Measurements from ENCODE around the gene INSC. TPM values are rescaled to one million over a fixed set of nuclear protein-coding genes. Genes with fewer than 3 reads are reported as not detected.
A peak's percentile ranks its signal among the peaks of the same experiment; 100 is the strongest.

Gene INSC
- total and polyA plus RNA-seq, 2 experiments from 2014 or later, result 0.97 to 1.5 TPM

- Histone ChIP-seq H3K4me2 (no peak overlapping the region), H3K27ac (ENCODE audit: low read depth) (no peak overlapping the region), H3K9me2 (ENCODE audit: insufficient read depth) (no peaks in the 10 kb centered on the region), H3K36me3 (ENCODE audit: insufficient read depth) (no peaks in the 10 kb centered on the region), H2AFZ (no peak overlapping the region), H3K27me3 (ENCODE audit: insufficient read depth) (no peaks in the 10 kb centered on the region), H3K4me3 (no peak overlapping the region), H3K4me1 (ENCODE audit: insufficient read depth) (peaks cover 4% of the 10 kb centered on the region; the same call in 1 of the 2 replicates), H3F3A (replicated peaks; ENCODE audit: low read depth) (no peaks in the 10 kb centered on the region), H4K20me1 (replicated peaks; ENCODE audit: insufficient read depth) (no peaks in the 10 kb centered on the region), H3K79me2 (replicated peaks; ENCODE audit: insufficient read depth) (no peaks in the 10 kb centered on the region)
- no peak for TF ChIP-seq EZH2phosphoT487 (IDR thresholded peaks at IDR 0.05; ENCODE audit: unreplicated experiment)
- TF ChIP-seq REST (IDR thresholded peaks at IDR 0.05; ENCODE audit: unreplicated experiment), result no peak
- no peak for TF ChIP-seq CREB1 (CRISPR knock-in tag; IDR thresholded peaks at IDR 0.05; ENCODE audit: low read depth)
- TF ChIP-seq ZNF331 (CRISPR knock-in tag; IDR thresholded peaks at IDR 0.05; ENCODE audit: low read depth), result no peak
- TF ChIP-seq NANOG (IDR thresholded peaks at IDR 0.05; ENCODE audit: borderline replicate concordance), result no peak
- TF ChIP-seq, protein P1, sequence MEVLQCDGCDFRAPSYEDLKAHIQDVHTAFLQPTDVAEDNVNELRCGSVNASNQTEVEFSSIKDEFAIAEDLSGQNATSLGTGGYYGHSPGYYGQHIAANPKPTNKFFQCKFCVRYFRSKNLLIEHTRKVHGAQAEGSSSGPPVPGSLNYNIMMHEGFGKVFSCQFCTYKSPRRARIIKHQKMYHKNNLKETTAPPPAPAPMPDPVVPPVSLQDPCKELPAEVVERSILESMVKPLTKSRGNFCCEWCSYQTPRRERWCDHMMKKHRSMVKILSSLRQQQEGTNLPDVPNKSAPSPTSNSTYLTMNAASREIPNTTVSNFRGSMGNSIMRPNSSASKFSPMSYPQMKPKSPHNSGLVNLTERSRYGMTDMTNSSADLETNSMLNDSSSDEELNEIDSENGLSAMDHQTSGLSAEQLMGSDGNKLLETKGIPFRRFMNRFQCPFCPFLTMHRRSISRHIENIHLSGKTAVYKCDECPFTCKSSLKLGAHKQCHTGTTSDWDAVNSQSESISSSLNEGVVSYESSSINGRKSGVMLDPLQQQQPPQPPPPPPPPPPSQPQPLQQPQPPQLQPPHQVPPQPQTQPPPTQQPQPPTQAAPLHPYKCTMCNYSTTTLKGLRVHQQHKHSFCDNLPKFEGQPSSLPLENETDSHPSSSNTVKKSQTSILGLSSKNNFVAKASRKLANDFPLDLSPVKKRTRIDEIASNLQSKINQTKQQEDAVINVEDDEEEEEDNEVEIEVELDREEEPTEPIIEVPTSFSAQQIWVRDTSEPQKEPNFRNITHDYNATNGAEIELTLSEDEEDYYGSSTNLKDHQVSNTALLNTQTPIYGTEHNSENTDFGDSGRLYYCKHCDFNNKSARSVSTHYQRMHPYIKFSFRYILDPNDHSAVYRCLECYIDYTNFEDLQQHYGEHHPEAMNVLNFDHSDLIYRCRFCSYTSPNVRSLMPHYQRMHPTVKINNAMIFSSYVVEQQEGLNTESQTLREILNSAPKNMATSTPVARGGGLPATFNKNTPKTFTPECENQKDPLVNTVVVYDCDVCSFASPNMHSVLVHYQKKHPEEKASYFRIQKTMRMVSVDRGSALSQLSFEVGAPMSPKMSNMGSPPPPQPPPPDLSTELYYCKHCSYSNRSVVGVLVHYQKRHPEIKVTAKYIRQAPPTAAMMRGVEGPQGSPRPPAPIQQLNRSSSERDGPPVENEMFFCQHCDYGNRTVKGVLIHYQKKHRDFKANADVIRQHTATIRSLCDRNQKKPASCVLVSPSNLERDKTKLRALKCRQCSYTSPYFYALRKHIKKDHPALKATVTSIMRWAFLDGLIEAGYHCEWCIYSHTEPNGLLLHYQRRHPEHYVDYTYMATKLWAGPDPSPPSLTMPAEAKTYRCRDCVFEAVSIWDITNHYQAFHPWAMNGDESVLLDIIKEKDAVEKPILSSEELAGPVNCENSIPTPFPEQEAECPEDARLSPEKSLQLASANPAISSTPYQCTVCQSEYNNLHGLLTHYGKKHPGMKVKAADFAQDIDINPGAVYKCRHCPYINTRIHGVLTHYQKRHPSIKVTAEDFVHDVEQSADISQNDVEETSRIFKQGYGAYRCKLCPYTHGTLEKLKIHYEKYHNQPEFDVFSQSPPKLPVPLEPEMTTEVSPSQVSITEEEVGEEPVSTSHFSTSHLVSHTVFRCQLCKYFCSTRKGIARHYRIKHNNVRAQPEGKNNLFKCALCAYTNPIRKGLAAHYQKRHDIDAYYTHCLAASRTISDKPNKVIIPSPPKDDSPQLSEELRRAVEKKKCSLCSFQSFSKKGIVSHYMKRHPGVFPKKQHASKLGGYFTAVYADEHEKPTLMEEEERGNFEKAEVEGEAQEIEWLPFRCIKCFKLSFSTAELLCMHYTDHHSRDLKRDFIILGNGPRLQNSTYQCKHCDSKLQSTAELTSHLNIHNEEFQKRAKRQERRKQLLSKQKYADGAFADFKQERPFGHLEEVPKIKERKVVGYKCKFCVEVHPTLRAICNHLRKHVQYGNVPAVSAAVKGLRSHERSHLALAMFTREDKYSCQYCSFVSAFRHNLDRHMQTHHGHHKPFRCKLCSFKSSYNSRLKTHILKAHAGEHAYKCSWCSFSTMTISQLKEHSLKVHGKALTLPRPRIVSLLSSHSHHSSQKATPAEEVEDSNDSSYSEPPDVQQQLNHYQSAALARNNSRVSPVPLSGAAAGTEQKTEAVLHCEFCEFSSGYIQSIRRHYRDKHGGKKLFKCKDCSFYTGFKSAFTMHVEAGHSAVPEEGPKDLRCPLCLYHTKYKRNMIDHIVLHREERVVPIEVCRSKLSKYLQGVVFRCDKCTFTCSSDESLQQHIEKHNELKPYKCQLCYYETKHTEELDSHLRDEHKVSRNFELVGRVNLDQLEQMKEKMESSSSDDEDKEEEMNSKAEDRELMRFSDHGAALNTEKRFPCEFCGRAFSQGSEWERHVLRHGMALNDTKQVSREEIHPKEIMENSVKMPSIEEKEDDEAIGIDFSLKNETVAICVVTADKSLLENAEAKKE (CRISPR knock-in tag; IDR thresholded peaks at IDR 0.05), result no peak
- TF ChIP-seq JUNB (IDR thresholded peaks at IDR 0.05; ENCODE audit: unreplicated experiment), result no peak
- no peak for TF ChIP-seq CTCF (conservative IDR thresholded peaks at IDR 0.05; ENCODE audit: low read depth in 2 of 2)
- no peak for TF ChIP-seq POLR2AphosphoS5 (IDR thresholded peaks at IDR 0.05; ENCODE audit: low read depth)
- TF ChIP-seq ZNF114 (CRISPR knock-in tag; IDR thresholded peaks at IDR 0.05), result no peak
- TF ChIP-seq STAT1 (IDR thresholded peaks at IDR 0.05; ENCODE audit: unreplicated experiment), result no peak
- TF ChIP-seq, protein P2, sequence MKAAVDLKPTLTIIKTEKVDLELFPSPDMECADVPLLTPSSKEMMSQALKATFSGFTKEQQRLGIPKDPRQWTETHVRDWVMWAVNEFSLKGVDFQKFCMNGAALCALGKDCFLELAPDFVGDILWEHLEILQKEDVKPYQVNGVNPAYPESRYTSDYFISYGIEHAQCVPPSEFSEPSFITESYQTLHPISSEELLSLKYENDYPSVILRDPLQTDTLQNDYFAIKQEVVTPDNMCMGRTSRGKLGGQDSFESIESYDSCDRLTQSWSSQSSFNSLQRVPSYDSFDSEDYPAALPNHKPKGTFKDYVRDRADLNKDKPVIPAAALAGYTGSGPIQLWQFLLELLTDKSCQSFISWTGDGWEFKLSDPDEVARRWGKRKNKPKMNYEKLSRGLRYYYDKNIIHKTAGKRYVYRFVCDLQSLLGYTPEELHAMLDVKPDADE (IDR thresholded peaks at IDR 0.05), result no peak
- no peak for TF ChIP-seq EZH2 (IDR thresholded peaks at IDR 0.05; ENCODE audit: low read depth, unreplicated experiment)
- peaks cover 2% of the 10 kb centered on the region for H3K27me3 Mint-ChIP-seq (ENCODE audit: insufficient read depth, low read depth, poor library complexity)
- no peak overlapping the region for H3K27ac Mint-ChIP-seq
- peak; percentile 21 for DNase-seq (ENCODE audit: low spot score)
- ATAC-seq, result peak; percentile 47
- no peaks in the 10 kb centered on the region for H3K36me3 Mint-ChIP-seq (ENCODE audit: low read depth)
- no peaks in the 10 kb centered on the region for H3K9me3 Mint-ChIP-seq
- no peak overlapping the region for H3K4me3 Mint-ChIP-seq
- peaks cover 14% of the 10 kb centered on the region; the same call in 2 of the 3 replicates for H3K4me1 Mint-ChIP-seq
Measured at GRCh38 chr11:15295695-15296094, 181.0 kb downstream of the INSC start.

Measured in GM23338 (cell line).